Neutrophil (primary cell): ENCODE measurements around the gene SH3GL2.
"Not testable (repeated sequence)": the region's sequence is repeated elsewhere in the genome, so short reads cannot be mapped to it uniquely, and the experiment has no call there.

Experiments
- H3K27ac ChIP-seq: fragments of 200-600 bp; sonication (generic); 2 replicates; pipeline ENCODE4 v1.5.1; 2016; ENCODE audit warnings: mild to moderate bottlenecking, moderate library complexity
- H3K27me3 ChIP-seq: fragments of 200-600 bp; sonication (generic); 2 replicates; pipeline ENCODE4 v1.6.0; 2016; ENCODE audit warnings: mild to moderate bottlenecking
- H3K36me3 ChIP-seq: fragments of 200-600 bp; sonication (generic); 2 replicates; pipeline ENCODE4 v1.5.1; 2017
- H3K4me1 ChIP-seq, 2 experiments: fragments of 200-600 bp in 1 of 2; sonication (generic) in 1 of 2; 1 replicate in 1 of 2; 2 replicates in 1 of 2; pipeline versions ENCODE4 v1.5.1 to v1.6.1; 2013 to 2016; ENCODE audit warnings: low read depth in 1 of 2, low read length in 1 of 2, mild to moderate bottlenecking in 1 of 2, moderate library complexity in 1 of 2; ENCODE audit not compliant: control insufficient read depth in 1 of 2, insufficient read depth in 1 of 2
- H3K4me3 ChIP-seq, 2 experiments: fragments of 200-600 bp in 1 of 2; sonication (generic) in 1 of 2; 1 replicate in 1 of 2; 2 replicates in 1 of 2; pipeline ENCODE4 v1.5.1; 2013 to 2016; ENCODE audit warnings: low read depth in 1 of 2, low read length in 1 of 2, mild to moderate bottlenecking in 1 of 2, moderate library complexity in 1 of 2
- H3K9me3 ChIP-seq: fragments of 200-600 bp; sonication (generic); 2 replicates; pipeline ENCODE4 v1.5.1; 2016
- TF ChIP-seq, protein P1 (sequence below): fragments of 200-600 bp; sonication (generic); IDR thresholded peaks from 2 replicates; pipeline ENCODE4 v1.5.1; 2016; ENCODE audit warnings: antibody characterized with exemption

The SH3GL2 gene

DNA sequence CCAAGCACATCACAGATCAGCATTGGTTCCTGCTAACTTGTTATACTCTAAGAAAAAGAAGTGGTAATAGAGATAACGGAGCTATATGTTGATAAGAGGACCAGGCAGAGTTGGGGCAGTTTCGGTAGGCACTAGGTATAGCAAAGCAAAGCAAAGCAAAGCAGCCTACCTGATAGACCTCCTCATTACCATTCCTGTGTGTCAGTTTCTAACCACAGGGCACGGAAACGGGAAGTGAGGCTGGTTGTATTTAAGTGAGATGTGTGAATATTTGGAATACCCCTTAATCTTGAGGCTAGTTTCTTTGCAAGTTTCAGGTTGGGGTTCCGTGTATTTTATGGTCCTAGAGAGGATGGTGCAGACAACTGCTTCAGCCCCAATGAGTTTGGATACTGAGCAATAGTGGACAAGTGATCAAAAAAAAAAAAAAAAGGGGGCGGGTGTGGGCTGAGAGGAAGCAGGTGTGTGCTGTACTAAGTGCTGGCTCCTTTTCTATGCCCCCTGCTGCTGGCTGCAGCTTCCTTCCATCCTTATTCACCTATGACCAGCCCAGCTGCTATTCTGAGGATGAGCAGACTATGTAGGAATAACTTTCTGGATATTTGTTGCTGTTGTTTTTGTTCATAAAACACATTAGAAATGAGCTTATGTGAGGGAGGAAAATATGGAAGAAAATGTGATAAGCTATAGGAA, 183.3 kb downstream of the SH3GL2 start:
- H3K9me3 ChIP-seq, result no peaks in the 10 kb centered on the region
- no peak overlapping the region for H3K4me3 ChIP-seq
- no peaks in the 10 kb centered on the region for H3K36me3 ChIP-seq
- H3K27ac ChIP-seq, result no peak overlapping the region
- no peaks in the 10 kb centered on the region for H3K4me1 ChIP-seq
- H3K27me3 ChIP-seq, result no peaks in the 10 kb centered on the region
- TF ChIP-seq, protein P1, sequence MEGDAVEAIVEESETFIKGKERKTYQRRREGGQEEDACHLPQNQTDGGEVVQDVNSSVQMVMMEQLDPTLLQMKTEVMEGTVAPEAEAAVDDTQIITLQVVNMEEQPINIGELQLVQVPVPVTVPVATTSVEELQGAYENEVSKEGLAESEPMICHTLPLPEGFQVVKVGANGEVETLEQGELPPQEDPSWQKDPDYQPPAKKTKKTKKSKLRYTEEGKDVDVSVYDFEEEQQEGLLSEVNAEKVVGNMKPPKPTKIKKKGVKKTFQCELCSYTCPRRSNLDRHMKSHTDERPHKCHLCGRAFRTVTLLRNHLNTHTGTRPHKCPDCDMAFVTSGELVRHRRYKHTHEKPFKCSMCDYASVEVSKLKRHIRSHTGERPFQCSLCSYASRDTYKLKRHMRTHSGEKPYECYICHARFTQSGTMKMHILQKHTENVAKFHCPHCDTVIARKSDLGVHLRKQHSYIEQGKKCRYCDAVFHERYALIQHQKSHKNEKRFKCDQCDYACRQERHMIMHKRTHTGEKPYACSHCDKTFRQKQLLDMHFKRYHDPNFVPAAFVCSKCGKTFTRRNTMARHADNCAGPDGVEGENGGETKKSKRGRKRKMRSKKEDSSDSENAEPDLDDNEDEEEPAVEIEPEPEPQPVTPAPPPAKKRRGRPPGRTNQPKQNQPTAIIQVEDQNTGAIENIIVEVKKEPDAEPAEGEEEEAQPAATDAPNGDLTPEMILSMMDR, result no peak

DNA sequence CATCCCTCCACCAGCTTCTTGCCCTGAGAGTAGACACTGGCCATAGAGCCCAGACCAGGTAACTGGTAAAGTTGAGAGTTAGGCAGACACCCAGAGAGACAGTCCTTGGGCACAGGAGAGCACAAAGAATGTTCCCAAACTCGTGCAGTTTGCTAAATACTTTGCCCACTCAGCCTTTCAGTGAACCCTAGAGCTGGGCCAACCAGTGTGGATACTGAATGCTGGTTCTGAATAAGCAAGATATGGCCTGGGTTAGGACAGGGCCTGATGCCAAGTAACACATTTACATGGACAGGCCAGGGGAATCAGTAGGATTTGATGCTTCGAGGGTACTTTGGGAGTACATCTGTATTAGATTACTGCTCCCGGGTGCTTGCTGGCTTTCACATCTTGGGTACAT, 185.4 kb downstream of the SH3GL2 start:
- H3K4me3 ChIP-seq, result no peak overlapping the region
- no peaks in the 10 kb centered on the region for H3K9me3 ChIP-seq
- no peaks in the 10 kb centered on the region for H3K27me3 ChIP-seq
- H3K27ac ChIP-seq, result no peak overlapping the region
- no peaks in the 10 kb centered on the region for H3K36me3 ChIP-seq
- TF ChIP-seq, protein P1, result no peak
- H3K4me1 ChIP-seq, result no peaks in the 10 kb centered on the region

- not testable (repeated sequence) for H3K9me3 ChIP-seq, H3K36me3 ChIP-seq, H3K27me3 ChIP-seq, H3K27ac ChIP-seq, H3K4me3 ChIP-seq, H3K4me1 ChIP-seq
These were observed 186.3 kb downstream of the SH3GL2 start for GRCh38 chr9:17765131-17765530.

- no peak overlapping the region for H3K27ac ChIP-seq
- no peaks in the 10 kb centered on the region for H3K4me1 ChIP-seq
- TF ChIP-seq, protein P1, result no peak
- H3K27me3 ChIP-seq, result no peaks in the 10 kb centered on the region
- no peaks in the 10 kb centered on the region for H3K9me3 ChIP-seq
- H3K36me3 ChIP-seq, result no peaks in the 10 kb centered on the region
- H3K4me3 ChIP-seq, result no peak overlapping the region
These were observed 193.4 kb downstream of the SH3GL2 start for GRCh38 chr9:17772223-17772622.

DNA sequence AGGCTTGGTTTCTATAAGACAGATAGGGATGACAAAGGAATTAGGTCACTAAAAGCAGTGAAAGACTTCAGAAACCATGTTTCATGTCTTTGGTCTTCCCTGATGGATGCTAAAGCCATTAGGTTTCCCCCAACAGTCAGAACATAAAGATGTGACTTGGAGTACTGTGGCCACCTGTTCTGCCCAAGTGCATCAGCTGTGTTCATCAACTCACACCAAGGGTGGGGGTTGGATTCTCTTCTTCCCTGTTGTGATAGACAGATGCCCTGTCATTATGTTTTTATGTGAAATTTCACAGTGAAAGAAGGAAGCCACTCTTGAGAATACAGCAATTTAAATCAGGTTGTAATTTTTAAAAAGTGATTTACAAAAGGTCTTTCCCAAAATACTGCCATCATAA, 196.8 kb downstream of the SH3GL2 start:
- Histone ChIP-seq H3K27me3 (no peaks in the 10 kb centered on the region), H3K36me3 (no peaks in the 10 kb centered on the region), H3K4me3 (no peak overlapping the region), H3K4me1 (no peaks in the 10 kb centered on the region), H3K9me3 (no peaks in the 10 kb centered on the region), H3K27ac (no peak overlapping the region)
- TF ChIP-seq, protein P1, result no peak

DNA sequence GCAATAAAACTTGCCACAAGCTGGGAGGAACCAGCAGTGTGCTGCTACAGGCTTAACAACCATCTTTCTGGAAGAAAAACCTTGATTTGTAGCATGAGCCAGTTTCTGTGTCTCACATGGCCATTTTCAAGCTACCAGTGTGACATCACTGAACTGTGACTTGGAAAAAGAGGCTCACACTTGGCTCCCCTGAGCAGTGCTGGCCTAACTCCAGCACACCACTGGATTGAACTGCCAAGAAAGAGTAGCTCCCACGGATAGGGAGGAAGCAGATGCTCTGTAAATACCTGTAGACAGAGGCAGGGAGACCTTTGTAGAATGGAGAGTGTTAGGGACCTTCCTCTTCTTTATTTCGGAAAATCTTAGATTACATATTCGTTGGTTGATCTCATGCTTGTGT, 197.9 kb downstream of the SH3GL2 start:
- no peak overlapping the region for H3K4me3 ChIP-seq
- no peak overlapping the region for H3K27ac ChIP-seq
- no peaks in the 10 kb centered on the region for H3K4me1 ChIP-seq
- no peaks in the 10 kb centered on the region for H3K36me3 ChIP-seq
- TF ChIP-seq, protein P1, result no peak
- H3K9me3 ChIP-seq, result no peaks in the 10 kb centered on the region
- no peaks in the 10 kb centered on the region for H3K27me3 ChIP-seq
